Activated CD4-positive, alpha-beta T cell treated with anti-CD3 and anti-CD28 coated beads, Interleukin-2, Interleukin-4, amounts not matched to agents 100 ng/mL and 50 ng/mL, durations not matched to agents 16 hours and 8 hours (primary cell): ENCODE results near the gene ZC3H6.

Experiments
- DNase-seq: peaks from one replicate; pipeline ENCODE4 v3.0.0-alpha.2; 2020; ENCODE audit warnings: low spot score

Gene ZC3H6

GRCh38 chr2:112275311-112275886, at the start of gene ZC3H6:
TSS of gene ZC3H6 (plus strand) at chr2:112275597. CDS start at chr2:112275995, 398 bp downstream.
- DNase-seq: peak; percentile 99

GRCh38 chr2:112229348-112229747, 46.0 kb upstream of the ZC3H6 start:
- no peak for DNase-seq

- DNase-seq: no peak
Observed at GRCh38 chr2:112230371-112230770, 45.0 kb upstream of the ZC3H6 start.

GRCh38 chr2:112239862-112240261, 35.5 kb upstream of the ZC3H6 start:
- no peak for DNase-seq

- DNase-seq: no peak
Observed at GRCh38 chr2:112242384-112242783, 33.0 kb upstream of the ZC3H6 start.

- no peak for DNase-seq
Observed at GRCh38 chr2:112243233-112243632, 32.2 kb upstream of the ZC3H6 start.

- peak; percentile 20 for DNase-seq
Observed at GRCh38 chr2:112244854-112245253, 30.5 kb upstream of the ZC3H6 start.

GRCh38 chr2:112251271-112251670, 24.1 kb upstream of the ZC3H6 start:
- no peak for DNase-seq

GRCh38 chr2:112253261-112253815, 22.1 kb upstream of the ZC3H6 start:
- DNase-seq: no peak

- DNase-seq: peak; percentile 97
Observed at GRCh38 chr2:112254466-112255240, 20.7 kb upstream of the ZC3H6 start, which contains the start of gene ZC3H8. TSS of gene ZC3H8 (minus strand) at chr2:112255042. CDS start at chr2:112254981, 61 bp downstream.

GRCh38 chr2:112255875-112256274, 19.5 kb upstream of the ZC3H6 start:
- no peak for DNase-seq

- no peak for DNase-seq
Observed at GRCh38 chr2:112256654-112257053, 18.7 kb upstream of the ZC3H6 start.

GRCh38 chr2:112257575-112257974, 17.8 kb upstream of the ZC3H6 start:
- DNase-seq: no peak

- DNase-seq: peak; percentile 86
Observed at GRCh38 chr2:112259509-112260294, 15.7 kb upstream of the ZC3H6 start.

GRCh38 chr2:112260295-112260625, 15.1 kb upstream of the ZC3H6 start:
- no peak for DNase-seq

- DNase-seq: no peak
Observed at GRCh38 chr2:112262876-112263275, 12.5 kb upstream of the ZC3H6 start.

- no peak for DNase-seq
Observed at GRCh38 chr2:112268547-112268946, 6.8 kb upstream of the ZC3H6 start.

- DNase-seq: no peak
Observed at GRCh38 chr2:112272669-112273068, 2.7 kb upstream of the ZC3H6 start.

GRCh38 chr2:112273349-112273748, 2.0 kb upstream of the ZC3H6 start:
- no peak for DNase-seq

- DNase-seq: peak; percentile 77
Observed at GRCh38 chr2:112275887-112276773, 733 bp downstream of the ZC3H6 start.

GRCh38 chr2:112276954-112277353, 1.6 kb downstream of the ZC3H6 start:
- no peak for DNase-seq
